Measurements from ENCODE around the gene C19orf25.

C19orf25 gene

GRCh38 chr19:1425102-1425837 lies 53.7 kb downstream of the C19orf25 start:
- TF ChIP-seq, protein P1, sequence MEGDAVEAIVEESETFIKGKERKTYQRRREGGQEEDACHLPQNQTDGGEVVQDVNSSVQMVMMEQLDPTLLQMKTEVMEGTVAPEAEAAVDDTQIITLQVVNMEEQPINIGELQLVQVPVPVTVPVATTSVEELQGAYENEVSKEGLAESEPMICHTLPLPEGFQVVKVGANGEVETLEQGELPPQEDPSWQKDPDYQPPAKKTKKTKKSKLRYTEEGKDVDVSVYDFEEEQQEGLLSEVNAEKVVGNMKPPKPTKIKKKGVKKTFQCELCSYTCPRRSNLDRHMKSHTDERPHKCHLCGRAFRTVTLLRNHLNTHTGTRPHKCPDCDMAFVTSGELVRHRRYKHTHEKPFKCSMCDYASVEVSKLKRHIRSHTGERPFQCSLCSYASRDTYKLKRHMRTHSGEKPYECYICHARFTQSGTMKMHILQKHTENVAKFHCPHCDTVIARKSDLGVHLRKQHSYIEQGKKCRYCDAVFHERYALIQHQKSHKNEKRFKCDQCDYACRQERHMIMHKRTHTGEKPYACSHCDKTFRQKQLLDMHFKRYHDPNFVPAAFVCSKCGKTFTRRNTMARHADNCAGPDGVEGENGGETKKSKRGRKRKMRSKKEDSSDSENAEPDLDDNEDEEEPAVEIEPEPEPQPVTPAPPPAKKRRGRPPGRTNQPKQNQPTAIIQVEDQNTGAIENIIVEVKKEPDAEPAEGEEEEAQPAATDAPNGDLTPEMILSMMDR (IDR thresholded peaks at IDR 0.05; ENCODE audit: low read depth, low read length): no peak
- no peak for DNase-seq (ENCODE audit: extremely low read depth, low read depth)

- TF ChIP-seq, protein P1 (IDR thresholded peaks at IDR 0.05; ENCODE audit: low read depth, low read length): no peak
- DNase-seq (ENCODE audit: extremely low read depth, low read depth): no peak
These were observed 54.6 kb downstream of the C19orf25 start for GRCh38 chr19:1424192-1424955.

DNA sequence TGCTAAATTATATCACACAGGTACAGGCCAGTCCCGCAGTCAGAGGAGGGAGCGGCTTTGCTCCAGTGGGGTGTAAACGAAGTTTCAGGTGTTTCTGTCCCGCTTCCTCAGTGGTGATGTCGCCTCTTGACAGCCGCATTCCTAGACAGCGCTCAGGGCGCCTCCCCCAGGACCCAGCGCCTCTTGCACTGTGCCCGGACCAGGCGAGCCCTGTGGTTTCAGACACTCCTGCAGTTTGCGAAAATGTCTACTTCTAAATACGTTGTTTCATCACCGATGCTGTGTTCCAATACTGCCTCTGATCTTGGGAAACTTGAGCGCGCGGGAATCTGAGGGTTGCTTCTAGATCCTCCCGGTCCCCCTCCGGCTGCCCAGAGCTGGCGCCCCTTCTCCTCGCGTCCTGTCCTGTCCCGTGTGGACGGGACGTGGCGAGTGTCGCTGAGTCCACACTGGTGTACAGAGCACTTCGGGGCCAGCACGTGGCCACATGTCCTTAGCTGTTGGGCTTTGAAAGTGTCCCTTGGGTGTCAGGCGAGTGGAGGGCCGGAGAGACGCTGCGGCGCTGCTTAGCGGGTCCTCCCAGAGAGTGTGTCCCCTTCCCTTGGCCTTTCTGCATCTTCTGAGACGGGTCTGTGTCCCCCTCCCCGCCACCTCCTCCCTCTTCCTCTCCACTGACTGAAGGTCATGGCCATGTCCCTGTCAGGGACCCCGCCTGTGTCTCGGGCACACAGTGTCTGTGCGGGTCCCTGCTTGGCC lies 55.4 kb downstream of the C19orf25 start:
- TF ChIP-seq, protein P1 (IDR thresholded peaks at IDR 0.05; ENCODE audit: low read depth, low read length): no peak
- DNase-seq (ENCODE audit: extremely low read depth, low read depth): no peak
